ENCODE measurements around the gene CRACDL. TPM values are rescaled to one million over a fixed set of nuclear protein-coding genes. Genes with fewer than 3 reads are reported as not detected.

The CRACDL gene
- polyA plus RNA-seq, 1 donor (not counting 4 experiments of a cell fraction or from before 2014, with no cell fraction given), result 1.6 TPM

- Histone ChIP-seq H4K20me1 (ENCODE audit: control insufficient read depth, extremely low read depth, insufficient read depth, low read length) (no peaks in the 10 kb centered on the region), H3K27me3 (ENCODE audit: control insufficient read depth, extremely low read depth, insufficient read depth, low read length) (no peaks in the 10 kb centered on the region), H3K9ac (ENCODE audit: control insufficient read depth, extremely low read depth, insufficient read depth, low read length) (no peak overlapping the region), H3K36me3 (ENCODE audit: control insufficient read depth in 2 of 2, extremely low read depth in 1 of 2, insufficient read depth in 2 of 2, low read length in 2 of 2) (no peaks in the 10 kb centered on the region), H3K4me2 (ENCODE audit: control insufficient read depth, extremely low read depth, insufficient read depth, low read depth, low read length) (no peak overlapping the region), H3K4me3 (ENCODE audit: control insufficient read depth in 2 of 3, extremely low read depth in 1 of 3, insufficient read depth in 2 of 3, low read depth in 1 of 3, low read length in 3 of 3) (no peak overlapping the region), H3K9me1 (ENCODE audit: control insufficient read depth, extremely low read depth, insufficient read depth, low read length) (no peaks in the 10 kb centered on the region), H2AFZ (ENCODE audit: control insufficient read depth, low read length) (no peak overlapping the region), H3K9me3 (ENCODE audit: control insufficient read depth, low read depth, low read length) (no peaks in the 10 kb centered on the region), H3K27ac (ENCODE audit: control insufficient read depth, insufficient read depth, low read length) (no peak overlapping the region), H3K79me2 (ENCODE audit: control insufficient read depth, insufficient read depth, low read length) (no peaks in the 10 kb centered on the region), H3K4me1 (ENCODE audit: control insufficient read depth, extremely low read depth, insufficient read depth, low read length) (peaks cover 8% of the 10 kb centered on the region)
- dilution Hi-C loops (cut with MboI; ENCODE audit: extremely low pct_ligation_motif_present, low sequenced_read_pairs), result no loop called here
- TF ChIP-seq EZH2 (IDR thresholded peaks at IDR 0.05; ENCODE audit: low read length) (no peak), CTCF (optimal IDR thresholded peaks at IDR 0.05 in 1 of 3, IDR thresholded peaks at IDR 0.05 in 1 of 3, conservative IDR thresholded peaks at IDR 0.05 in 1 of 3; ENCODE audit: extremely low read depth in 1 of 3, insufficient read depth in 2 of 3, low read length in 3 of 3) (no peak)
- no peak for DNase-seq (ENCODE audit: low read depth, low spot score)
- FAIRE-seq, result no peak
Measured at GRCh38 chr2:98778741-98779483, 157.1 kb downstream of the CRACDL start.

GRCh38 chr2:98778151-98778550 is 157.9 kb downstream of the CRACDL start:
- Histone ChIP-seq H3K4me3 (ENCODE audit: control insufficient read depth in 2 of 3, extremely low read depth in 1 of 3, insufficient read depth in 2 of 3, low read depth in 1 of 3, low read length in 3 of 3) (no peak overlapping the region), H3K27me3 (ENCODE audit: control insufficient read depth, extremely low read depth, insufficient read depth, low read length) (no peaks in the 10 kb centered on the region), H2AFZ (ENCODE audit: control insufficient read depth, low read length) (no peak overlapping the region), H4K20me1 (ENCODE audit: control insufficient read depth, extremely low read depth, insufficient read depth, low read length) (no peaks in the 10 kb centered on the region), H3K9me1 (ENCODE audit: control insufficient read depth, extremely low read depth, insufficient read depth, low read length) (no peaks in the 10 kb centered on the region), H3K27ac (ENCODE audit: control insufficient read depth, insufficient read depth, low read length) (no peak overlapping the region), H3K9ac (ENCODE audit: control insufficient read depth, extremely low read depth, insufficient read depth, low read length) (no peak overlapping the region), H3K4me2 (ENCODE audit: control insufficient read depth, extremely low read depth, insufficient read depth, low read depth, low read length) (no peak overlapping the region), H3K36me3 (ENCODE audit: control insufficient read depth in 2 of 2, extremely low read depth in 1 of 2, insufficient read depth in 2 of 2, low read length in 2 of 2) (no peaks in the 10 kb centered on the region), H3K9me3 (ENCODE audit: control insufficient read depth, low read depth, low read length) (no peaks in the 10 kb centered on the region), H3K79me2 (ENCODE audit: control insufficient read depth, insufficient read depth, low read length) (no peaks in the 10 kb centered on the region), H3K4me1 (ENCODE audit: control insufficient read depth, extremely low read depth, insufficient read depth, low read length) (peaks cover 8% of the 10 kb centered on the region)
- DNase-seq (ENCODE audit: low read depth, low spot score), result no peak
- TF ChIP-seq EZH2 (IDR thresholded peaks at IDR 0.05; ENCODE audit: low read length) (no peak), CTCF (optimal IDR thresholded peaks at IDR 0.05 in 1 of 3, IDR thresholded peaks at IDR 0.05 in 1 of 3, conservative IDR thresholded peaks at IDR 0.05 in 1 of 3; ENCODE audit: extremely low read depth in 1 of 3, insufficient read depth in 2 of 3, low read length in 3 of 3) (no peak)
- no peak for FAIRE-seq
- dilution Hi-C loops (cut with MboI; ENCODE audit: extremely low pct_ligation_motif_present, low sequenced_read_pairs), result no loop called here

All from keratinocyte (primary cell).